PC-9 (cell line): ENCODE data around the gene WDR27. TPM values are rescaled to one million over a fixed set of nuclear protein-coding genes. Genes with fewer than 3 reads are reported as not detected.

Experiments
- BruUV-seq: library from RNA; stranded (reverse); fragments of 400-500 nt; replicated peaks from 2 replicates; lab custom pipeline; 2021; lab: Mats Ljungman, UMichigan
- CTCF ChIA-PET: fragments of 300-600 bp; sonication (Branson Sonifier 250); formaldehyde crosslinking; loops from one replicate; lab custom pipeline; 2022; ENCODE audit warnings: antibody characterized with exemption; lab: Charles Lee
- POLR2A ChIA-PET: fragments of 300-600 bp; sonication (Branson Sonifier 250); formaldehyde crosslinking; loops from one replicate; lab custom pipeline; 2022; ENCODE audit warnings: antibody characterized with exemption; ENCODE audit not compliant: unreplicated experiment; lab: Charles Lee
- DNase-seq, 2 experiments: peaks; one replicate each; pipeline versions ENCODE4 v3.0.0 to v3.0.0-alpha.2; 2015 to 2022; ENCODE audit warnings: mixed read lengths in 1 of 2
- H2AFZ ChIP-seq: fragments of 200-600 bp; sonication (generic); 2 replicates; pipeline ENCODE4 v1.8.1; 2017; ENCODE audit warnings: antibody characterized with exemption
- H3F3A ChIP-seq: fragments of 200-600 bp; sonication (generic); 2 replicates; pipeline ENCODE4 v1.8.1; 2017; ENCODE audit warnings: antibody characterized with exemption, mild to moderate bottlenecking, low read depth; ENCODE audit not compliant: insufficient read depth
- H3K27ac ChIP-seq: fragments of 200-600 bp; sonication (generic); 2 replicates; pipeline ENCODE4 v1.6.1; 2016; ENCODE audit warnings: mixed run types
- H3K27me3 ChIP-seq: fragments of 200-600 bp; sonication (generic); 2 replicates; pipeline ENCODE4 v1.6.1; 2016; ENCODE audit warnings: low read depth, mixed run types; ENCODE audit not compliant: insufficient read depth
- H3K36me3 ChIP-seq: fragments of 200-600 bp; sonication (generic); 2 replicates; pipeline ENCODE4 v1.6.1; 2016; ENCODE audit warnings: low read depth, mixed run types
- H3K4me1 ChIP-seq: fragments of 200-600 bp; sonication (generic); replicated peaks from 2 replicates; pipeline ENCODE4 v1.6.1; 2016; ENCODE audit warnings: mixed run types; ENCODE audit not compliant: insufficient read depth
- H3K4me2 ChIP-seq: fragments of 200-600 bp; sonication (generic); 2 replicates; pipeline ENCODE4 v1.6.1; 2017; ENCODE audit warnings: mixed run types
- H3K4me3 ChIP-seq: fragments of 200-600 bp; sonication (generic); 2 replicates; pipeline ENCODE4 v1.6.1; 2016; ENCODE audit warnings: mixed run types
- H3K79me2 ChIP-seq: fragments of 200-600 bp; sonication (generic); 2 replicates; pipeline ENCODE4 v1.6.1; 2017; ENCODE audit warnings: low read depth, mixed run types
- H3K9me2 ChIP-seq: fragments of 200-600 bp; sonication (generic); 2 replicates; pipeline ENCODE4 v1.8.1; 2017; ENCODE audit warnings: mild to moderate bottlenecking; ENCODE audit not compliant: insufficient read depth
- H3K9me3 ChIP-seq: fragments of 200-600 bp; sonication (generic); 2 replicates; pipeline ENCODE4 v1.8.1; 2016; ENCODE audit warnings: low read depth; ENCODE audit not compliant: insufficient read depth
- H4K20me1 ChIP-seq: fragments of 200-600 bp; sonication (generic); 2 replicates; pipeline ENCODE4 v1.8.1; 2017; ENCODE audit not compliant: insufficient read depth
- CTCF ChIP-seq: fragments of 200-600 bp; sonication (generic); conservative IDR thresholded peaks from 2 replicates; pipeline ENCODE4 v1.6.1; 2017; ENCODE audit warnings: mixed run types, antibody characterized with exemption, mild to moderate bottlenecking, moderate library complexity
- EZH2 ChIP-seq: fragments of 200-600 bp; sonication (generic); IDR thresholded peaks from 2 replicates; pipeline ENCODE4 v1.8.0; 2017; ENCODE audit warnings: antibody characterized with exemption, low read depth
- intact Hi-C: fragments of 100-400 bp; cut with micrococcal nuclease; formaldehyde crosslinking; loops from one replicate; pipeline ENCODE4 v1.10.0; 2022; ENCODE audit not compliant: unreplicated experiment
- total RNA-seq: library from RNA; stranded (reverse); gene quantifications from 2 replicates; pipeline ENCODE4 v1.2.3, GENCODE V29; 2021

Gene WDR27
- total RNA-seq, 1 experiment from 2014 or later = 54.2 TPM

DNA sequence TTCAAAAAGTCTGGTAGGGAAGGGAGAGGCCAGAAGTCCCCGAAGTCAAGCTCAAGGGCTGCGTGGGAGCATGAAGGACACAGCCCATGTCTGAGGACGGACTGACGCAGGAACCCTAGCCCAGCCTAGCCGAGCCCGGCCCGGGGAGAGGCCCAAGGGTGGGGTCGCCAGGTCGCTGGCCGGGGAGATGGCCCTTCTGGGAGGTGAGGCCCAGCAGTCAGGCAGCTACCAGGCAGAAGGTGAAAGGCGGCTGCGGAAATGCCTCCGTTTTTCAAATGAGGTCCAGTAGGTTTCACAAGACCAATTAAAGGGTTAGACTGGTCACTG is 44.6 kb downstream of the WDR27 start:
- DNase-seq = no peak
- BruUV-seq = no TSS peak
- Histone ChIP-seq H3K9me3 (no peaks in the 10 kb centered on the region), H3K9me2 (no peaks in the 10 kb centered on the region), H3K4me3 (no peak overlapping the region), H2AFZ (no peak overlapping the region), H3K79me2 (no peaks in the 10 kb centered on the region), H4K20me1 (no peaks in the 10 kb centered on the region), H3K27me3 (no peaks in the 10 kb centered on the region), H3K4me2 (no peak overlapping the region), H3K27ac (no peak overlapping the region), H3F3A (no peaks in the 10 kb centered on the region), H3K36me3 (no peaks in the 10 kb centered on the region), H3K4me1 (no peaks in the 10 kb centered on the region)
- TF ChIP-seq EZH2 (no peak), CTCF (no peak)
- intact Hi-C loops = no loop called here
- POLR2A ChIA-PET = no interaction called here
- CTCF ChIA-PET = no interaction called here

- DNase-seq = no peak
- Histone ChIP-seq H3K4me3 (no peak overlapping the region), H3K9me3 (no peaks in the 10 kb centered on the region), H3F3A (no peaks in the 10 kb centered on the region), H3K36me3 (no peaks in the 10 kb centered on the region; the same call in 1 of the 2 replicates), H2AFZ (no peak overlapping the region), H3K9me2 (no peaks in the 10 kb centered on the region), H3K4me1 (no peaks in the 10 kb centered on the region), H3K27ac (no peak overlapping the region), H4K20me1 (no peaks in the 10 kb centered on the region), H3K27me3 (no peaks in the 10 kb centered on the region), H3K4me2 (no peak overlapping the region), H3K79me2 (no peaks in the 10 kb centered on the region)
- BruUV-seq = no TSS peak
- POLR2A ChIA-PET = no interaction called here
- TF ChIP-seq EZH2 = no peak
- TF ChIP-seq CTCF = no peak
- CTCF ChIA-PET = no interaction called here
- intact Hi-C loops = no loop called here
These were observed 45.1 kb downstream of the WDR27 start for GRCh38 chr6:169656546-169657283.

GRCh38 chr6:169654598-169655391 is 47.0 kb downstream of the WDR27 start:
- Histone ChIP-seq H3K9me3 (no peaks in the 10 kb centered on the region), H3K4me2 (no peak overlapping the region), H3K4me3 (no peak overlapping the region), H3K9me2 (no peaks in the 10 kb centered on the region), H3K4me1 (no peaks in the 10 kb centered on the region), H3F3A (no peaks in the 10 kb centered on the region), H3K27ac (no peak overlapping the region), H4K20me1 (no peaks in the 10 kb centered on the region), H3K27me3 (no peaks in the 10 kb centered on the region), H3K36me3 (no peaks in the 10 kb centered on the region; the same call in 1 of the 2 replicates), H3K79me2 (no peaks in the 10 kb centered on the region), H2AFZ (no peak overlapping the region)
- intact Hi-C loops = no loop called here
- no TSS peak for BruUV-seq
- TF ChIP-seq EZH2 = no peak
- no peak for TF ChIP-seq CTCF
- no peak for DNase-seq
- POLR2A ChIA-PET = no interaction called here
- CTCF ChIA-PET = no interaction called here
